Islet of Langerhans (tissue), 1 donor: ENCODE data around the gene AGBL5.

Experiments used
- FAIRE-seq: peaks from one replicate; lab custom pipeline; 2011; peaks lifted over from hg19 to GRCh38; lab: Jason Lieb, UNC

Gene AGBL5, protein sequence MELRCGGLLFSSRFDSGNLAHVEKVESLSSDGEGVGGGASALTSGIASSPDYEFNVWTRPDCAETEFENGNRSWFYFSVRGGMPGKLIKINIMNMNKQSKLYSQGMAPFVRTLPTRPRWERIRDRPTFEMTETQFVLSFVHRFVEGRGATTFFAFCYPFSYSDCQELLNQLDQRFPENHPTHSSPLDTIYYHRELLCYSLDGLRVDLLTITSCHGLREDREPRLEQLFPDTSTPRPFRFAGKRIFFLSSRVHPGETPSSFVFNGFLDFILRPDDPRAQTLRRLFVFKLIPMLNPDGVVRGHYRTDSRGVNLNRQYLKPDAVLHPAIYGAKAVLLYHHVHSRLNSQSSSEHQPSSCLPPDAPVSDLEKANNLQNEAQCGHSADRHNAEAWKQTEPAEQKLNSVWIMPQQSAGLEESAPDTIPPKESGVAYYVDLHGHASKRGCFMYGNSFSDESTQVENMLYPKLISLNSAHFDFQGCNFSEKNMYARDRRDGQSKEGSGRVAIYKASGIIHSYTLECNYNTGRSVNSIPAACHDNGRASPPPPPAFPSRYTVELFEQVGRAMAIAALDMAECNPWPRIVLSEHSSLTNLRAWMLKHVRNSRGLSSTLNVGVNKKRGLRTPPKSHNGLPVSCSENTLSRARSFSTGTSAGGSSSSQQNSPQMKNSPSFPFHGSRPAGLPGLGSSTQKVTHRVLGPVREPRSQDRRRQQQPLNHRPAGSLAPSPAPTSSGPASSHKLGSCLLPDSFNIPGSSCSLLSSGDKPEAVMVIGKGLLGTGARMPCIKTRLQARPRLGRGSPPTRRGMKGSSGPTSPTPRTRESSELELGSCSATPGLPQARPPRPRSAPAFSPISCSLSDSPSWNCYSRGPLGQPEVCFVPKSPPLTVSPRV

GRCh38 chr2:27050996-27051901, at the start of gene AGBL5:
TSS of gene AGBL5 (plus strand) at chr2:27051668. CDS start at chr2:27052959, 1,291 bp downstream.
- FAIRE-seq = peak; percentile 55

DNA sequence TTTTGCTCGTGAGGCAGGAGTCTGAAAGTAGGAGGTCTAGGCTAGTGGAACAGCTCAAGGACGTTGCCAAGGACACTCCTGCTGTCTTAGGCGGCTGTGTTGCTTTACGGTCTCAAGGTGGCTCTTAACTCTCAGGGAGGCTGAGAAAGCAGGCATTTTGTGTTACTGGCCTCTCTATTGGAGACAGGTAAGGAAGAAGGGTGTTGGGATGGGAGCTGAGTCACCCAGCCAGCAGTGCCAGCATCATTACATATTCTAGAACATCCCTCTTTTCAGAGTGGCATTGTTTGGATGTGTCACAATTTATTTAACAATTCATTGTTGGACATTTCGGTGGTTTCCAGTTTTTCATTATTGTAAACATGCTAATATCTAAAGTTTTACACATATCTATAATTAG, 49.5 kb upstream of the AGBL5 start:
- no peak for FAIRE-seq

GRCh38 chr2:27003007-27003406, 48.5 kb upstream of the AGBL5 start:
- FAIRE-seq = no peak

DNA sequence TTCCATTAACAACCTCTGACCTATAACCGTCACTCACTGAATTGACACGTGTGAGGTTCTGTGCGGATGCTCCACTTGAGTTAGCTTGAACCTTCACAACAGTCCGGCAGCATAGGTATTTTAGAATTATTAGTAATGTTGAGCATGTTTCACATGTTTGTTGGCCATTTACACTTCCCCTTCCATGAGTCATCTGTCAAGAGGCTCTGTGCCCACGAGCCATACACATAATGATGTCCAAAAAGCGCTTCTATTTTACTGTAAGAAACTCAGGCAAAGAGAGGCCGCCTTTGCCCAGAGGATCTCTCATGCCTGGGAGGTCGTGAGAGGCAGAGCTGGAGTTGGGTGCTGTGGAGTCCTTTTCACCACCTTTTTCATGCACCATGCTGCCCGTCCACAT, 47.6 kb upstream of the AGBL5 start:
- FAIRE-seq = no peak

GRCh38 chr2:27006602-27007415, 44.7 kb upstream of the AGBL5 start:
- no peak for FAIRE-seq

DNA sequence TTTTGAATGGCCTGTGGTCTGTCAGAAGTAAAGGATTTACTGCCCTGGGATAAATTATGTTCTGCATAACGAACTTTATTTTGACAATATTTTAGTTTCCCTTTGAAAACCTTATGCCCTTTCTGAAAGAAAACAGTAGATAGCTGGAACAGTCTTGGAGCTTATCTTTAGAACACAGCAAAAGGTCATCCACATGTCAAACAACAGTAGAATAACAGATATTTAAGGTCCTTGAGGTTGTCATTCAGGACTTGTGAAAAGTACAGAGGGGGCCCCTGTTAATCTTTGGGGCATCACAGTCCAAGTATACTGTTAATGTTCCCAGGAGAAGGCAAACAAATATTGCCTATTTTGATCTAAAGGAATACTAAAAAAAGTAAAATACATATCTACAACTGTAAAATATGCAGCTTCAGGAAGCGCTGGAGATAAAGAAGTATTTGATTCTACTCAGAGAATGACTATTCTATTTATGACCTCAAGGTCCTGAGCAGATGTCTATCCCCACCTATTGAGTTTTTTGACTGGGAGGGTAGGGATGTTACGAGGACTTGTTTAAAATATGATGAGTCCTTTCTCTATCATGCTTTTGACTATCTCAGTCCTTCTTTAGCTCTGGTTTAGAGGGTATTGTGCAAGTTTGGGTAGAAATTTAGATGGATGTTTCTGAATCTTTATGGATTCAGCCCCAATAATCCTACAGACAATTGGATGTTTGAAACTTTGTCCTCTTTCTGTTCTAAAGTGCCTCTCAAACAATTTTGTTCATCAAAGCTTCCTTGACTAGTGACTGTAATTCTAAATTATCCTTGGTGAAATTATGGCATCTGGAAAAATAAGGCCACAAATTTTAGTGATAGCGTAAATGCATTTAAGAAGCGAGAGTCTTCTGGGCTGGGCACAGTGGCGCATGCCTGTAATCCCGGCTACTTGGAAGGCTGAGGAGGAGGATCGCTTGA, 43.8 kb upstream of the AGBL5 start:
- FAIRE-seq = no peak

DNA sequence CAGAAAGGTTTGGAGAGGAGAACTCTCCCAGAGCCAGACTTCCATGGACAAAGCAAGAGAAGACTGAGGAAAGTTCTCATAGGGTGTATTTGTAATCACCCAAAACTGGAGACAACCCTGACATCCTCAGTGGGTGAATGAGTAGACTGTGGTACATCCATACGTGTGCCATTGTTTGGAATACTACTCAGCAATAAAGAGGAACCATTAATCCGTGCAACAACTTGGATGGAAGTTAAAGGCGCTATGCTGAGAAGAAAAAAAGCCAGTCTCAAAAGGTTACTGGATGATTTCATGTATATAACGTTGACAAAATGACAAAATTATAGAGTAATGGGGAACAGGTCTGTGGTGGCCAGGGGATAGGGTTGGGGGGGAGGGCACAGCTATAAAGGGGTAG, 42.8 kb upstream of the AGBL5 start:
- FAIRE-seq = no peak

- no peak for FAIRE-seq
These were observed 42.4 kb upstream of the AGBL5 start for GRCh38 chr2:27009083-27009482.

- FAIRE-seq = no peak
These were observed 41.8 kb upstream of the AGBL5 start for GRCh38 chr2:27009716-27010115.

DNA sequence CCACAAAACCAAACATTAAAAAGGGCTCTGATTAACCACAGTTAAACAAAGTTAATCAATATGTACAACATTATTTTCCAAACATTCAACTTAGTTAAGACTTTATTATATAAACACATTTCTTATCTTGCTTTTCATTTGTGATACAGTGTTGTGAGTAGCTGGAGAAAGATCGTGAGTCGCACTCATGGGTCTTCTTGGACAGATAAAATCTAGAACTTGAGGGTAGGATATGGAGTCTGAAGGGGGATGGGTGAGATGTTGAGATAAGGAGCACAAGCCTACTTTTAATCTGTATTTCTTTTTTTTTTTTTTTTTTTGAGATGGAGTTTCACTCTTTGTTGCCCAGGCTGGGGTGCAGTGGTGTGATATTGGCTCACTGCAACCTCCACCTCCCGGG, 41.3 kb upstream of the AGBL5 start:
- FAIRE-seq = no peak

DNA sequence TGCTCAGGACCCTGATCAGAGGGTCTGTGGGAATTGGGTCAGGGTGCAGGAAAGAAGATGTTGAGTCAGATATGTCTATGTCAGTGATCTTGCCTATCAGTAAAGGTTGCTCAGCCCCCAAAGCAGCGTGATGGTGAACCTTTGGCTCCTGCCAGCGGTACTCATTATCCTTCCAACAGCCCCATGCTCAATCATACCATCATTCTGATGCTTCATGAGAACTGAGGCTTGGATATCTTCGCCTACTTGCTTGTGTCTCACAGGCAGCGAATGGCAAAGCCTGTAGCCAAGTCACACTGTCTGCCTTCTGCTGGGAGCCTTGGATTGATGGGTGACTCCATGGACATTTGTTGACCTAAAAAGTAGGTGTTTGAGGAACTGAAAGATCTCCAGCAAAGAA, 37.7 kb upstream of the AGBL5 start:
- FAIRE-seq = no peak

GRCh38 chr2:27014771-27015433, 36.6 kb upstream of the AGBL5 start:
- no peak for FAIRE-seq

GRCh38 chr2:27016801-27017325, 34.6 kb upstream of the AGBL5 start:
- no peak for FAIRE-seq

GRCh38 chr2:27018142-27018541, 33.3 kb upstream of the AGBL5 start:
- FAIRE-seq = no peak

DNA sequence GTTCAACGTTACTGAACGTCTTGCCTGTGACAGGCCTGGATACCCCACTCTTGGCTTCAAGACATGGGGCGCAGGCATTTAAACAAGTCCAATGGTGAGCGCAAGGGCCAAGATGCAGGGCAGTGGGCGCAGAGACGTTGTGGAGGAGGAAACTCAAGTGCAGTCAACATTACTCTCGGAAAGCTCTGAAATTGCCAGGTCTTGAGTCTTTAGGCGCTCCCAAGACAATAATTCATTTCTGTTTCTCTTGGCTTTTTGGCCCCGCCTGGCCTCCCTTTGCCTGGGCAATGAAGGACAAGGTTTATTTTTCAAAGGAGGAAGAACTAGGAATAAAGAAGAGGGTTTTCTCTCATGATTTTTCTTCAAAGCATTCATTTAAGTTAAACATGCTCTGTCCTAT, 32.0 kb upstream of the AGBL5 start:
- no peak for FAIRE-seq

GRCh38 chr2:27019931-27020855, 31.3 kb upstream of the AGBL5 start:
- FAIRE-seq = no peak

- FAIRE-seq = no peak
These were observed 30.0 kb upstream of the AGBL5 start for GRCh38 chr2:27021253-27022049.
